ENCODE measurements around the gene CCDC120.

The CCDC120 gene

DNA sequence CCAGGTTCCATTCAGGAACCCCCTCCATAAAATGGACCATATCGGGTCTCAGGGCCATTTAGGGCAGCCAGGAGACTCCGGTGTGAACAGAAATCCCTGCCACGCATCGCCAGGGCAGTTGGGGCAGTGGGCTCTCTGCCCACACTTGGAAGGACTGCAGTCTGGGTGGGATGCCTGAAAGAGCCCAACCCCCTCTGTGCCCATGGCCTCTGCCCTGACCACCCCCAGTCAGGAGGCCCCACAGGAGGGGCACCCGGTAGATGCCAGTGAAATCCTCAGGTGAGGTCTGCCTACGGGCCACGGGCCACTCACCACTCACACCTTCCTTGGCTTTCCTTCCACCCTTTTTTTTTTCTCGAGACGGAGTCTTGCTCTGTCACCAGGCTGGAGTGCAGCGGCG is 10.2 kb downstream of the CCDC120 start:
- H3K27me3 Mint-ChIP-seq, result no peaks in the 10 kb centered on the region
- H3K36me3 Mint-ChIP-seq, result peaks cover 11% of the 10 kb centered on the region
- no peak for DNase-seq (ENCODE audit: low spot score in 2 of 2)
- H3K4me3 Mint-ChIP-seq, result no peak overlapping the region
- H3K4me1 Mint-ChIP-seq, result peaks cover 11% of the 10 kb centered on the region
- no peak overlapping the region for H3K27ac Mint-ChIP-seq
- no peaks in the 10 kb centered on the region for H3K9me3 Mint-ChIP-seq
- ATAC-seq (ENCODE audit: low read depth), result no peak

DNA sequence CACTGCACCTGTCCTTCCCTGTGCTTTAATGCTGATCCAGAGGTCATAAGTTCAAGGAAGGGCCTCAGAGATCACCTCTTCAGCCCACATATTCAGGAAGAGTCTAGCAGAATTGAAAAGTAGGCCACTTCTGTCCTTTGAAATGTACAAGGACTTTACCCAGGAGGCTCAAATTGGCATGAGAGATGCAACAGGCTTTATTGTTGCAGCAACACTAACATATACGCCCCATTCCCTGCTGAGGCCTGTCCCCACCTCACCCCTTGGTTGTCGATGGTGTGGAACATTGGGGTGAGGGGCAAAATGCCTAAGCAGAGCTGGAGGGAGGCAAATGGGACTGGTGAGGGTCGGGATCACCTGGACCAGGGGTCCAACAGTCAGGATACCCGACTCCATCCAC is 12.2 kb downstream of the CCDC120 start:
- H3K4me3 Mint-ChIP-seq, result no peak overlapping the region
- H3K36me3 Mint-ChIP-seq, result peaks cover 11% of the 10 kb centered on the region
- no peaks in the 10 kb centered on the region for H3K9me3 Mint-ChIP-seq
- DNase-seq (ENCODE audit: low spot score in 2 of 2) (no peak), ATAC-seq (ENCODE audit: low read depth) (no peak)
- H3K27ac Mint-ChIP-seq, result no peak overlapping the region
- H3K4me1 Mint-ChIP-seq, result peaks cover 11% of the 10 kb centered on the region
- H3K27me3 Mint-ChIP-seq, result no peaks in the 10 kb centered on the region

DNA sequence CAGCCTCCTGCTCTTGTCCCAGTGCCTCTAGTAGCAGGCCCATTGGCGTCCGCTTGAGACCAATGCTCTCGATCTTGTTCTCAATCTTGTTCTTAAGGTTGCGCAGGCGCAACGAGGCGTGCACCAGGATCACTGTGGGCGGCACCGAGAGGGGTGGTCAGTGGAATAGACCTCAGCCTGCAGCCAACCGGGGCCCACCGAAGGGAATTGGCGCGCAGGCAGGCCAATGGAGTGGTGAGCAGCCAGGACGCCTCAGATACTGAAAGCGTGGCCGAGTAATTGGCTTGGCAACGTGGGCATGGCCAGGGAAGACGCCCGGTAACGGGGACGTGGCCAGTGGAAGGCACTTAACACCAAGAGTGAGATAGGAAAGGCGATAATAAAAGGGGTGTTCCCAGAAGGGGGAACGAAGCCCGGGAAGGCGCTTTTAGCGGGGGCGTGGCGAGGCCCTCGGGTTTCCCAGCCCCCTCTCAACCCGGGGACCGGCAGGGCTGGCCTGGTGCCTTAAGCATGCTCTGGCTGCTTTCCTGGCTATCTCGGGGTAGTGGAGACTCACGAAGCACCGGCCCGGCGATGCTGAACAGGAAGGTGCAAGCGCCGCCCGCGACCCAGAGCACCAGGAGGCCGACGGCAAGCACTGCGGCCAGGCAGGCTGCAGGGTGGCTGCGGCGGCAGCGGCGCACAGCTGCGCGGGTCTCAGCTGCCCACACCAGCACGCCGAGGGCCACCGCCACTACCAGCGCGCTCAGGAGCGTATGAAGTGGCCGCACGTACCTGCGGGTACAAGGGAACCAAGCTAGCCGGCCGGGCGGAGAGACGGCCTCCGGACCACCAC is 13.3 kb downstream of the CCDC120 start:
- peaks cover 11% of the 10 kb centered on the region for H3K36me3 Mint-ChIP-seq
- H3K9me3 Mint-ChIP-seq, result no peaks in the 10 kb centered on the region
- H3K4me3 Mint-ChIP-seq, result no peak overlapping the region
- H3K27ac Mint-ChIP-seq, result no peak overlapping the region
- ATAC-seq (ENCODE audit: low read depth) (no peak), DNase-seq (ENCODE audit: low spot score in 2 of 2) (no peak)
- H3K27me3 Mint-ChIP-seq, result no peaks in the 10 kb centered on the region
- peaks cover 11% of the 10 kb centered on the region for H3K4me1 Mint-ChIP-seq

DNA sequence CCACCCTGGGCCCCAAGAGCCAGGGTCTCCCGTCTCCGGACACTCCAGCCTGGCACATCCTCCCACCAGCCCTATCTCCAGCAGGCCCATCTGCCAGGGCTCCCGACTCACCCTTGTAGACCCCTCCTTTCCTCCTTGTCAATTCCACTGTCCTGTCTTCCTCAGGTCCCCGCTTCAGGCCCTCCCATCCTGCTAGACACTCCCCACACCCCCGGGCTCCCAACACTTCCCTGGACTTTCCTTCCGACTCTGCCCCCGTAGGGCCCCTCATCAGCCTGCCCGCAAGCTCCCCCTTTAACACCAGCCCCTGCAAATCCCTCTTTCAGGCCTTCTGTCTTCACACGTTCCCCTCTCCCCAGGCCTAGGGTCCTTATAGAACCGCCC is 13.9 kb downstream of the CCDC120 start:
- ATAC-seq (ENCODE audit: low read depth), result no peak
- H3K27ac Mint-ChIP-seq, result no peak overlapping the region
- H3K36me3 Mint-ChIP-seq, result peaks cover 11% of the 10 kb centered on the region
- no peaks in the 10 kb centered on the region for H3K27me3 Mint-ChIP-seq
- H3K4me1 Mint-ChIP-seq, result peaks cover 11% of the 10 kb centered on the region
- H3K4me3 Mint-ChIP-seq, result no peak overlapping the region
- no peaks in the 10 kb centered on the region for H3K9me3 Mint-ChIP-seq
- no peak for DNase-seq (ENCODE audit: low spot score in 2 of 2)

DNA sequence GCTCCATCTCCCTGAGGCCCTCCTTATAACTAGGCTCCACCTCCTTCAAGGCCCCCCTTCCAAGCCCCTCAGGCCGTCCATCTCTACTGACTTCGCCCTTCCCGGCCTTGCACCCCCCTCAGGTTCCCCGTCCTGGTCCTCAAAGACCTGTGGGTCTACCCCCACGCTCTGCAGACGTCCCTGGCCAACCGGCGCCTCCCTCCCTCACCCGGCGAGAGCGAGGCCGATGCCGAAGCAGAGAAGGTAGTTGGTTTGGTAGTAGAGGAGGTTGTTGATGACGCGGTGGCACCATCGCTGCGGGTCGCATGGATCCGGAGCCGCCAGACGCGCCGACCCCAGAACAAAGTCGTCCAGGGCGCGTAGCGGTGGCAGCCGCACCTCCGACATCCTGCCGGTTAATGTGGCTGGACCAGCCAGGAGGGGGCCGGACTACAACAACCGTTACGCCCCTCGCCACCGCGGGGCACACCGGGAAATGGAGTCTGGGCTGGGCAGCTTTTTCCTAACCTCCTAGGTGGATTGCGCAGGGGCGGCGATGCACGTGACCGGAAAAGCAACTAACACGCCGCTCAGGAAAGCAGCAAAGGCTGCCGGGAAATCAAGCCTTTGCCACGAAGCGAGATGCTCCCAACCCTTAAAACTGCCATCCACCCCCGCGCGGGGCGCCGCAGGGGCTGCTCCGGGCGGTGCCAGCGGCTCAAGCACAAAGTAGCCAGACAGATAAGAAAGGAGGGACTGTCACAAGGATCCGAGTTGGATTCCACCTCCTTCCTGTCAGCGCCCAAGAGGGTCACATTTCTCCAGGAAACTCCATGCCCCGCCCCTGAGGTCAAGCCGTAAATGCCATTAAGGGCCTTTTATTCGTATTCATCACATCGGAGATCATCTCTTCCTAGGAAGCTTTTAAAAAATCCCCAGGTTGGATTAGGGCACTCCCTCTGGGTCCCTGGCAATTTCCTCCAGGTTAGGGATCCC is 15.1 kb downstream of the CCDC120 start, which contains the start of gene PRAF2:
Gene PRAF2 (minus strand): TSS at position 402 of the 975 bp plus-strand sequence. CDS start 15 bp downstream, at position 387.
- H3K9me3 Mint-ChIP-seq, result no peaks in the 10 kb centered on the region
- H3K4me3 Mint-ChIP-seq, result peak within 1 kb of the TSS; percentile 82
- no peaks in the 10 kb centered on the region for H3K27me3 Mint-ChIP-seq
- H3K4me1 Mint-ChIP-seq, result peaks cover 16% of the 10 kb centered on the region
- H3K36me3 Mint-ChIP-seq, result peaks cover 14% of the 10 kb centered on the region
- ATAC-seq (ENCODE audit: low read depth) (peak; percentile 97), DNase-seq (ENCODE audit: low spot score in 2 of 2) (peak; percentile 59 to 60)
- H3K27ac Mint-ChIP-seq, result peak within 1 kb of the TSS; percentile 46

DNA sequence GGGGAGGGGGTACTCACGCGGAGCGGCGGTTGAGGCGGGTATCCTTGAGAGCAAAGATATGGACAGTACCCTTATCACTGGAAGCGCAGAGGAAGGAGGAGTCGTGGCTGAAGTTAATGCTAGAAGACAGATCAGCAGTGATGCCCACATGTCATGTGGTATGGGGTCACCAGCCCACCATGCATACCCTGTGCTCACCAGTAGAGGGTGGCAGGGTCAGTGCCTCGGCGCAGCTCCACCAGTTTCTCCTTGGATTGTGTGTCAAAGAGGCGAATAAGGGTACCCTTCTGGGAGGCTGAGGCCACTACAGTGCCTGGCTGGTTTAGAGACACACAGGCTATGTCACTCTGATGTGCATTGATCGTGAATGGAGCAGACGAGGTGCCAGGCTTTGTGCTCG is 16.5 kb downstream of the CCDC120 start:
- H3K4me1 Mint-ChIP-seq, result peaks cover 23% of the 10 kb centered on the region
- DNase-seq (ENCODE audit: low spot score in 2 of 2), result no peak
- no peak overlapping the region for H3K27ac Mint-ChIP-seq
- no peaks in the 10 kb centered on the region for H3K27me3 Mint-ChIP-seq
- ATAC-seq (ENCODE audit: low read depth), result no peak
- no peaks in the 10 kb centered on the region for H3K9me3 Mint-ChIP-seq
- no peak overlapping the region for H3K4me3 Mint-ChIP-seq
- H3K36me3 Mint-ChIP-seq, result peaks cover 17% of the 10 kb centered on the region

DNA sequence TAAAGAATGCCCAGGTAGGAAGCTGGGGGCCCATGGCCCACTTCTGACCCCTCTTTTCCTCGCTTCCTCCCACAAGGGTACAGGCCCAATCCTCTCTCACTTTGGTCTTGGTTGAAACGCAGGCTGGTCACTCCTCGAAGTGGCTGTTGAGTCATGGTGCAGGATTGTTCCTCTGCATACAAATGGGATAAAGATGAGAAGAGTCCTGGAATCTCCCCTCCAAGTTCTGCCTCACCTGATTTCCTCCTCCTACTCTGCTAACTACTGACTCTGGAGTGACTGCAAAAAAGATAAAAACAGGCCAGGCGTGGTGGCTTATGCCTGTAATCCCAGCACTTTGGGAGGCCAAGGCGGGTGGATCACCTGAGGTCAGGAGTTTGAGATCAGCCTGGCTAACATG is 19.1 kb downstream of the CCDC120 start:
- Mint-ChIP-seq H3K36me3 (peaks cover 10% of the 10 kb centered on the region), H3K27ac (no peak overlapping the region), H3K9me3 (no peaks in the 10 kb centered on the region), H3K4me1 (peaks cover 19% of the 10 kb centered on the region), H3K4me3 (no peak overlapping the region), H3K27me3 (no peaks in the 10 kb centered on the region)
- DNase-seq (ENCODE audit: low spot score in 2 of 2) (no peak), ATAC-seq (ENCODE audit: low read depth) (no peak)

DNA sequence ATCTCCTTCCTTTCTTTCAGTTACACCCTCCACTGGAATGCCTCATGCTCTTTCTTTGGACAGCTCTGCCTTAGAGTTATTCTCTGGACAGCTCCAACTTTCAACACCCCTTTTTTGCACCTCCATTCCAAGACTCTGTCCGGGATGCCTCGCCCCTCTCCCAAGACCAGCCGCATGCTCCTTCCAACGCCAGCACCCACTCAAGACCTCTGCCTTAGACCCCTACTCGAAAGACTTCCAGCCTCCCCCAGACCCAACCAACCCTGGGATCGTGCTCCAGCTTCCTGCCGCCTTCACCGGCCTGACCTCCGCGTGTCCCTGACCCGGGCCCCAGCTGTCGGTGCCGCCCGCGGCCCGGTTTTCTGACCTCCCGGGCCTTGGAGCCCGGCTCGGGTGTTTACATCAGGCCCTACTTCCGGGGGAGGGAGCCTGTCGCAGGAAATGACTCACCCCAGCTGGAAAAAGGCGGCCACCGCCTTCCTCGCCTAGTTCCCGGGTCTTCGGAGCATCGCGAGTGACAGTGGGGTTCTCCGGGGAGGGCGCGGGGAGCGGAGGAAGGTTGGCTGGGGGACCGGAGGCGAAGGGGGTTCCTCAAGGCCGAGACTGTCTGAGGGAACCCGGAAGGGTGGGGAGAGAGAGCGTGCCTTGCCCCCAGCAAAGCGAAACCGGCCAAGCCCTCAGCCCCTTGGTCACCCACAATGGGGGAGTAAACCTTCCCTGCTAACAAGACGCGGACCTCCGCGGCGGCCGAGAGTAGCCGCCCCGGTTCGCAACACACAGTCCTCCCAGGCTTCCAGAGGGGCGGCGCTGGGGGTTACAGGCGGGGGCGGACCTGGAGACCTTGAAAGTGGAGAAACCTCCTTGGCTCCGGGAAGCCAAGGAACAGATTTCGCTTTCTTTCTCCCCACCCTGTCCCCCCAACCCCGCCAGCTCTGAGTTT is 21.0 kb downstream of the CCDC120 start, which contains the start of gene WDR45:
Gene WDR45 (minus strand): TSS at position 399 of the 940 bp plus-strand sequence. CDS start 1,792 bp downstream, outside the sequence.
- H3K27ac Mint-ChIP-seq, result peak within 1 kb of the TSS; percentile 99

DNA sequence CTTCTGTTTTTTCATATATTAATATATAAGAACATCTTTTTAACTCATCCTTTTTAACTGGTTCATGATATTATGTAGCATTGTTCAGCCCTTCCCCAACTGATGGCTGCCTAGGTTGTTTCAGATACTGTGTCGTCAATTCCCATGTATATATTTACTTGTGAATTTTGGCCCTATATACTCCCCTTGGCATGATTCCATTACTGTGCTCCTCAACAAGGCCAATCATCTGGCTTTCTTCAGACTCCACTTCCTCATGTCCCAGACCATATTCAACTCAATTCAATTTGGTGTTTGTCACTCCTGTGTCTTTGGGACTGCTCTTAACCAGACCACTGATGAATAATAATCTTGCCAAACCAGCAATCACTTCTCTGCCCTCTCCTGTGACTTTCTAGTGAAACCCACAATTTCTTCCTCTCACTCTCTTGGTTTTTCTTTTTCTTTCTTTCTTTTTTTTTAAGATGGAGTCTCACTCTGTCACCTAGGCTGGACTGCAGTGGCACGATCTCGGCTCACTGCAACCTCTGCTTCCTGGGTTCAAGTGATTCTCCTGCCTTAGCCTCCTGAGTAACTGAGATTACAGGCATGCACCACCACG is 23.6 kb downstream of the CCDC120 start:
- Mint-ChIP-seq H3K27ac (no peak overlapping the region), H3K27me3 (no peaks in the 10 kb centered on the region), H3K9me3 (no peaks in the 10 kb centered on the region), H3K36me3 (peaks cover 10% of the 10 kb centered on the region), H3K4me1 (peaks cover 12% of the 10 kb centered on the region), H3K4me3 (no peak overlapping the region)
- ATAC-seq (ENCODE audit: low read depth), result no peak
- no peak for DNase-seq (ENCODE audit: low spot score in 2 of 2)

More for the DNA sequence above, 21.0 kb downstream of the CCDC120 start, which contains the start of gene WDR45:
- H3K4me1 Mint-ChIP-seq, result peaks cover 12% of the 10 kb centered on the region
- DNase-seq (ENCODE audit: low spot score in 2 of 2), result peak; percentile 45 to 54
- peaks cover 10% of the 10 kb centered on the region for H3K36me3 Mint-ChIP-seq
- H3K4me3 Mint-ChIP-seq, result peak within 1 kb of the TSS; percentile 93
- H3K9me3 Mint-ChIP-seq, result no peaks in the 10 kb centered on the region
- peak; percentile 82 for ATAC-seq (ENCODE audit: low read depth)
- no peaks in the 10 kb centered on the region for H3K27me3 Mint-ChIP-seq

DNA sequence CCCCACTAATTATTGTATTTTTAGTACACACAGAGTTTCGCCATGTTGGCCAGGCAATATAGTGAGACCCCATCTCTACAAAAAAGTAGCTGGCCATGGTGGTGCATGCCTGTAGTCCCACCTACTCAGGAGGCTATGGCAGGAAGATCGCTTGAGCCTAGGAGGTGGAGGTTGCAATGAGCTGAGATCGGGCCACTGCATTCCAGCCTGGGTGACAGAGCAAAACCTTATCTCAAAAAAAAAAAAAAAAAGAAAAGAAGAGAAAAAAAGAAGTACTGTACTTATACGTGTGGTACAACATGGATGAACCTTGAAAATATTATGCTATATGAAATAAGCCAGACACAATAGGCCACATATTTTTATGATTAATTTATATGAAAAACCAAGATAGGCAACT is 30.8 kb downstream of the CCDC120 start:
- Mint-ChIP-seq H3K4me1 (no peaks in the 10 kb centered on the region), H3K36me3 (no peaks in the 10 kb centered on the region), H3K4me3 (no peak overlapping the region), H3K27ac (no peak overlapping the region), H3K27me3 (no peaks in the 10 kb centered on the region), H3K9me3 (no peaks in the 10 kb centered on the region)
- no peak for DNase-seq (ENCODE audit: low spot score in 2 of 2)
- ATAC-seq (ENCODE audit: low read depth), result no peak

DNA sequence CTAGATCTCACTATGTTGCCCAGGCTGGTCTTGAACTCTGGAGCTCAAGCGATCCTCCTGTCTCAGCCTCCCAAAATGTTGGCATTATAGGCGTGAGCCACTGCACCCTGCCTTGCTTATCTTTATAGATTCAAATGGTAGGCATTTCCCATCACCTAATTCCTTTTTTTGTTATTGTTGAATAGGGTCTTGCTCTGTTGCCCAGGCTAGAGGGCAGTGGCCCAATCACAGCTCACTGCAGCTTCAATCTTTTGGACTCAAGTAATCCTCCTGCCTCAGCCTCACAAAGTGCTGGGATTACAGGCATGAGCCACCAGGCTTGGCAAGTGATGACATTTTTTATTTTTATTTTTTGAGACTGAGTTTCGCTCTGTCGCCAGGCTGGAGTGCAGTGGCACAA is 37.6 kb downstream of the CCDC120 start:
- no peak for ATAC-seq (ENCODE audit: low read depth)
- Mint-ChIP-seq H3K4me1 (no peaks in the 10 kb centered on the region), H3K4me3 (no peak overlapping the region), H3K9me3 (no peaks in the 10 kb centered on the region), H3K27me3 (no peaks in the 10 kb centered on the region), H3K27ac (no peak overlapping the region), H3K36me3 (no peaks in the 10 kb centered on the region)
- DNase-seq (ENCODE audit: low spot score in 2 of 2), result no peak

DNA sequence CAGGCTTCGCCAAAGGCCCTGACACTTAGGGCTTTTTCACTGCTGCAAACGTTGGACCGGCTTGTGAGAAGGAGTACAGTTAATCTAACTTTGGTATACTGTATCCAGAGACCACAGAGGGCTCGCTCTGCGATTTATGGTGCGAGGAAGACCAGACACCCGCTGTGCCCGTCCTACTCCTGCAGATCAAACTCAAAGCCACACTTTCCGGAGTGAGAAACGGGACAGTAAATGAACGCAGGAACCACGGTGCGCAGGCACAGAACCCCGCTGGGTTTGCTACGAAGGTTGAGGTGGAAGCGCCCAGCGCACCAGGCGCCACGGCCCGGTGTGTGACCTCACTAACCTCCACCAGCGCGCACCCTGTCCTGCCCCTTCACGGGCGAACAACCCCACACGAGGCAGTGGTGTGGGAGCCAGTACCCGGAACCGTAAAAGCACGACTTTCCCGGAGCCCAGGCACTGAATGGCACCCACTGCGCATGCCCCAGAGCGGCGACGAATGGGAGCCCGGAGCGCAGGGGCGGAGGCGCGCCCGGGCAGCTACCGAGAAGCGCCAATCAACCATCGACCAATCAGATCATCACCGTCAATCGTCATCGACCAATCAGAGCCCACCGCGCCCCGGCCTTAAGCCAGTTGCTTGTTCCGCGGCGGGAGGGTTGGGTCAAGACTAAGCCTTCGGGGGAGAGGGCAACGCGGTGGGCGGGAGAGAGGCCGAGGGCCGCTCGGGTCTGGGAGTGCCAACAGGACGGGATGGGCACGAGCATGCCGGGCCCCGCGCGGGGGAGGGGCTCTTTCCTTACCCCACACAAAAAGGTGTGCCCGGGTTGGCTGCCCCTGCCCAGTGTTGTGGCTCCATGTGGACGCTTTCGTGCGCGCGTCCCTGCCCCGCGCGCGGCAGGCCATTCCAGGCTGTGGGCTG is 42.2 kb downstream of the CCDC120 start:
- H3K27me3 Mint-ChIP-seq, result no peaks in the 10 kb centered on the region
- peak overlapping the region; percentile 87 for H3K27ac Mint-ChIP-seq

More for the DNA sequence above, 42.2 kb downstream of the CCDC120 start:
- Mint-ChIP-seq H3K36me3 (no peaks in the 10 kb centered on the region), H3K9me3 (no peaks in the 10 kb centered on the region), H3K4me3 (peak overlapping the region; percentile 89), H3K4me1 (peaks cover 3% of the 10 kb centered on the region)
- ATAC-seq (ENCODE audit: low read depth) (peak; percentile 90), DNase-seq (ENCODE audit: low spot score in 2 of 2) (peak; percentile 68 to 75)
